COLO829 (cell line): Measurements from ENCODE around the gene CEP120.
"Not testable (repeated sequence)": the region's sequence is repeated elsewhere in the genome, so short reads cannot be mapped to it uniquely, and the experiment has no call there.

Experiments
- DNase-seq: peaks from one replicate; pipeline ENCODE4 v3.0.0; 2012; ENCODE audit warnings: low spot score

CEP120 gene

DNA sequence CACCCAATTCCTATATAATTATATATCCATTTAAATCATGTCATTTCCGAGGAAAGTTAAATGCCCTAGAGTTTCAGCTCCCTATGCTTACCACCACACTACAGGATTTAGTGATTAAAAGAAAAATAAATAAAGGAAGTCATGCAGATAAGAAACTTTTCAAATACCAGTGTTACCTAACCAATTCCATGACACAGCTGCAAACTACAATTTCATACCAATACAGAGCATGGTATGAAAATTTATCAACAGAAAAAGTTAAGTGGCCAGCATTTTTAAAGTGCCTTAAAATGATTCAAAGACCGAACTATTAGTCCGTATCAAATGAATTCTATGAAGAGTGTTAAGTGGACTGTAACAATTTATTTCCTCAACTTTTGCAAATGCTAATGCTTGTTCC, 35.9 kb downstream of the CEP120 start:
- DNase-seq = no peak

GRCh38 chr5:123382252-123382651, 41.0 kb downstream of the CEP120 start:
- no peak for DNase-seq

- DNase-seq = peak; percentile 56
Observed at GRCh38 chr5:123371575-123372179, 51.5 kb downstream of the CEP120 start.

DNA sequence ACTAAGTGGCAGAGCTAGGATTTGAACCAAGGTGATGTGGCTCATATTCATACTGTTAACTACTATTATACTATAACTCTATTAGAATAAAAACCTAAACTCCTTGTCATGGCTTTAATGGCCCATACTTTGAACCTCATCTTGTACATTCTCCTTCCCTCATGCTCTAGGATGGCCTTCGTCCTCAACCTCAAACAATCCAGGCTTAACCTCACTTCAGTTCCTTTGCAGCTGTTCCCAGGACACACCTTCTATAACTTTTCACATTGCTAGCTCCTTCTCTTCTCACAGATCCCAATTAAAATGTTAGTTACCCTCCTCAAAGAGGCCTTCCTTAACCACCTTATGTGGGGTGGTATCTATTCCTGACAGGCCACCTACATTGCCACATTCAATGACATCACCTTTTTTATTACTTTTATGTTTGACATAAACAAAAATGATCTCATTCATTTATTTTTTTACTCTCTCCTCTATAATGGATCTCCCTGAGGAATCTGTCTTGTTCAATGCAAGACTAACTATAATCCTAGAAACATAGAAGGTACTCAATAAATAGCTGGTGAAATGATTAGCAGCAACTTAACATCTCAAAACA, 53.7 kb downstream of the CEP120 start:
- DNase-seq = no peak

DNA sequence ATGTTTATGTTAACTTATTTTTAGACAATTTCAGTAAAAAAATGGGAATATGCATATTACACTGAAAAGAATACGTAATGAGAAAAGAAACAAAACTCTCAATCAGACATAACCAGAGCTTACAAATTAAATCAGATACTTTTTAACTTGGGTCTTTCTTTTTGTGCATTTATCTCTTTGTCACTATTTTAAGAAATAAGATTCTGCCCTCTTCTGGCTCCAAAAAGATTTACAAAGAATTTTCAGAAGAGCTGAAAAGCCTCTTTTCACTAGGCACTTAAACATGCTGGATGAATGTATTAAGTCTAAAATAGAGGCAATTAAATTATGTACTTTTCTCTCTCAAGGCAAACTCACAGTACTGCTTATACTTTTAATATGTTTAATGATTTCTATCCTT, 55.5 kb downstream of the CEP120 start:
- DNase-seq = no peak

DNA sequence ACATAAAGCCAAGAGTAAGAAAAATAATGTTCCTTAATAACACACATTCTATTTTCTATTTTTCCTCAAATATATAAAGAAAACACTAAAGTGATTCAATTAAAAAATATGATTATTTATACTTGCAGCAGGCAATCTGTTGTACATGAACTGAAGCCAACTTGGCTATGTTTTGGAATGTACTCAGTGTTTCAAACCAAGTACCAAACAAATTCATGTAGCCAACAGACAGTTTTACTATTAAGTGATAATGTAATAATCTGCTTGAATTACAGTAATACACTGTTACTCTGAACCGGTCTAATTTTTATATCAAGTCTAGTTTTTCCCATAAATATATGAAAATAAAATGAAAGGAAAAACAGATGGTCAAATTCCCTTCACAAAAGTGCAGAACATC, 58.0 kb downstream of the CEP120 start:
- DNase-seq = no peak

GRCh38 chr5:123364441-123365155, 58.6 kb downstream of the CEP120 start:
- no peak for DNase-seq

- DNase-seq = no peak
Observed at GRCh38 chr5:123360910-123361309, 62.3 kb downstream of the CEP120 start.

DNA sequence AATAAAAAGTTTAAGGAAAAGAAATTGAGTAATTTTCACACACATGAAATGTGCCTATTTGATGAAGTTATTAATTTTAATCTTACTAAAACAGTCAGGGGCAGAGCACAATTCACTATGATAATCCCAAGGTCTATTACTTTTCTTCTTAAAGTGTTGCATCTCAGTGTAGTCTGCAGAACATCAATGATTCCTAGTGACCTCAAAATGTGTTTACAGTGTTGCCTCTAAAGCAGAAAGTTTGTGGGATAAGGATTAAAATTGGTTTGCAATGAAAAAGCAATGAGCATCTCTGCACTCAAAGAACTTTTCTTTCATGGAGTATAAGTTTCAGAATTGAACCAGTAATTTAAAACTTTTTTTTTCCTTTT, 63.0 kb downstream of the CEP120 start:
- DNase-seq = no peak

DNA sequence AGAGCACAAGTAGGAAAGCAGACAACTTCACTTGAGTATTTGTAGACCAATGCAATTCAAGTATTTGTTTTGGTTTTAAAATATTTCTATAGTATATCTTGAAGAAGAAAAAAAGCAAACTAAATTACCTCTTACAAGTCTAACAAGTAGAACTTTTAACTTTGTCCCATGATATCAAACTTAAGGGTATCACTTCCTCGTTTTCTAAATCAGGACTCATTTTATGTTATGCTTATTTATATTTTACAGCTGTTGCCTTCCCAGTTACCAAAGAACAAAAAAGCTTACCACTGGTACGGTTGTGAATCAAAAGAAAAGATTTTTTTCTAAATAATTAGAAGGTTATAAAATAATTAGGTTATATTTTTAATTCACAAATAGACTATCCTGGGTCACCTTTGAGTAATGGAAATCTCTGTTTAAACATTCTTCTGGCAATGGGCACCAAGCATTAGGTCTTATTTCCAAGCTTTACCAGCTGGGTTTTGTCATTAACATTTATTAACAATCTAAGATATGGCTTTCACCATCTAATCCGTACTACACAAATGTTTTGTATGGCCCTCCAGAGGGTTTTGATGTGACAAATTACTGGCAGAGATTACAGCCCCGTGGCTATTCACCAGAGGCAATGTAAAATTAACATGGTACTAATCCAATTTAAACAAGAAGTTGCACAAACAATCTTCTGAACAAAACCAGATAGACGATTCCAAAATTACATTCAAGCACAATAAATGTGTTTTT, 63.6 kb downstream of the CEP120 start:
- no peak for DNase-seq

GRCh38 chr5:123358751-123359150, 64.5 kb downstream of the CEP120 start:
- DNase-seq = no peak

DNA sequence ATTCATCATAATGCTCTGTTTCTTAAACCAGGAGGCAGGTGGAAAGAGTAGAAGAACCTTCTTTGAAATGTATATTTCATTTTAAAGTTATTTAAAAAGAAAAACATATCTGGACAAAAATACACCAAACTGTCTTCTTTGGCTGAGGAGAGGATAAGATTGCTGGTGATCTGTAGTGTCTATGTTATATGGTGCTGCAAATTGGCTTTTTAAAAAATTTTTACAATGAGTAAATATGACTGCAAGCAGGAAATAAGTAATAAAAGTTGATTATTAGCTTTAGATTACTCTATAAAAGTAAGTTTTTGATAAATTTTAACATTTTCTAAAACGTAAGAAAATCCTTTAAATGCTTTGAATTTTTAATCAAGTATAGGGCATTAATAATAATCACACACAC, 64.9 kb downstream of the CEP120 start:
- no peak for DNase-seq

- no peak for DNase-seq
Observed at GRCh38 chr5:123351820-123352219, 71.4 kb downstream of the CEP120 start.

DNA sequence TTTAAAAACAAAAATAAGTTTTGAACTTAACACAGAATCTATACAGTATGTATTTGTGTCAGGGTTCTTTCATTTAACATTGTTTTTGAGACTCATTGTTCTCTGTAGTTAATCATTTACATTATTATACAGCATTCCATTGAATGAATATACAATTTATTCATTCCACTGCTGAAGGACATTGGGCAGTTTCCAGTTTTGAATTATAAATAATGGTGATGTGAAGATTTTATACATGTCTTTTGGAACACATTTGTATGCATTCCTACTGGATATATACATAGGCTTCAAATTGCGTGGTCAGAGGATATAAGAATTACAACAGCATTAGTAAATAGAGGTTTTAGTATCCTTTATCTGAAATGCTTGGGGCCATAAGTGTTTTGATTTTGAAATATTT, 72.0 kb downstream of the CEP120 start:
- DNase-seq = no peak

DNA sequence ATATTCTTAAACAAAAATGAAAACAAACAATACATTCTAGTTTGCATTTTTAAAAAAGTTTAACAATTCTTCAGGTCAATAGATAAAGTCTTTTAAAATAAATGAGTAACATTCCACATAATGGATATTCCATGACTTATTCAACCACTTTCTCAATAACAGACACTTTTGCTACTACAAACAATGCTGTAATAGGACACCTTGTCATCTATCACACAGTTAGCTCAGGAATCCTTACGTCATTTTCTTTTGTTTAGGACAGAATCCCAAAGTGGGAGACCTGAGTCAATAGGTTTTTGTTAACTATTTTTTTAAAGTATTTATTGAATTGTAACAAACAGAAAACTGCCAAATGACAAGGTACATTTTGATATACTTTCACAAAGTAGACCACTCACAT, 72.5 kb downstream of the CEP120 start:
- no peak for DNase-seq

GRCh38 chr5:123344816-123345426, 78.3 kb downstream of the CEP120 start:
- peak; percentile 2 for DNase-seq

DNA sequence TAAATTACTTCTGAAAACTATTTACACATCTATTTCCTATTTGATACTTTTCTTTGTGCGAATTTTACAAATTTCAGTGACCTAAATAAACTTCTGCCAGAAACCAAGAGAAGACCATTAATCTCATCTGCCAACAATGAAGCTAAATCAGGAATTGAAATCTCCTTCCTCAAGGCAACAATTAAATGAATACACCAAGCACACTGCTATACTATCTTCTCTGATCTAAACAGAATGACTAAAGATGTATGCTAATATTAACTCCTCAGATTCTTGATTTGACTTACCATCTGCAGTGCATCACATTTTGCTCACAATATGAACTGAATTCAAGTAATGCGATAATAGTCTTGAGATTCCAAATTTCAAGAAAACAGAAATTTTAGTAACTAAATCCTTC, 82.3 kb downstream of the CEP120 start:
- DNase-seq = no peak

- not testable (repeated sequence) for DNase-seq
Observed at GRCh38 chr5:123308377-123308776, 114.8 kb downstream of the CEP120 start.

GRCh38 chr5:123305751-123306150, 117.5 kb downstream of the CEP120 start:
- no peak for DNase-seq

- DNase-seq = no peak
Observed at GRCh38 chr5:123304777-123305316, 118.4 kb downstream of the CEP120 start.

DNA sequence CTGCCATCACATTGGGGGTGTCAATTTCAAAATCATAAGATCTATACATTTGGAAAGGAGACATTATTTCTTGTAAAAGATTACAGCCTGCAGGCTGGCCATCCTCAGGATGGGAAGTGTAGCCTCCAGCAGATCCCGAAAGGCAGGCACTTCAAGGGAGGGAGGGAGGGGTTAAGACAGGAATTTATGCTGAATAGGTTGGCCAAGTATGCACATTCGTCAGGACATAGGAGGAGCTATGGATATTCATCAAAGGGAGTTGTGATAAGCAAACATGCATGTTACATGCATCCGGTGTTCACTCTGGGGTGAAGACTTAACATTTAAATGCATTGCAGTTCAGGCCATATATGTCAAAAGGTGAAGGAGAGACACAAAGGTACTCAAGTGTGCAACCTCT, 119.4 kb downstream of the CEP120 start:
- no peak for DNase-seq

GRCh38 chr5:123300266-123300665, 122.9 kb downstream of the CEP120 start:
- DNase-seq = no peak
